GM20431 (cell line): ENCODE measurements around the gene TRAM2.

Source experiments
- in situ Hi-C: fragments of 300-500 bp; cut with MseI, MboI; formaldehyde crosslinking; loops from one replicate; pipeline ENCODE4 v1.15.0; 2020; ENCODE audit warnings: low sequenced_read_pairs; ENCODE audit not compliant: unreplicated experiment

TRAM2 gene

GRCh38 chr6:52574709-52575501, 2.0 kb downstream of the TRAM2 start:
- in situ Hi-C loops: loop anchor here (25.0 kb wide), 1 partner anchor 163 kb away; the partner anchor contains the start of gene EFHC1

- in situ Hi-C loops: no loop called here
Observed at GRCh38 chr6:52573295-52573694, 3.6 kb downstream of the TRAM2 start.

- in situ Hi-C loops: no loop called here
Observed at GRCh38 chr6:52572536-52572935, 4.3 kb downstream of the TRAM2 start.

GRCh38 chr6:52571099-52571755, 5.6 kb downstream of the TRAM2 start:
- in situ Hi-C loops: no loop called here

GRCh38 chr6:52570291-52570700, 6.6 kb downstream of the TRAM2 start:
- in situ Hi-C loops: no loop called here

DNA sequence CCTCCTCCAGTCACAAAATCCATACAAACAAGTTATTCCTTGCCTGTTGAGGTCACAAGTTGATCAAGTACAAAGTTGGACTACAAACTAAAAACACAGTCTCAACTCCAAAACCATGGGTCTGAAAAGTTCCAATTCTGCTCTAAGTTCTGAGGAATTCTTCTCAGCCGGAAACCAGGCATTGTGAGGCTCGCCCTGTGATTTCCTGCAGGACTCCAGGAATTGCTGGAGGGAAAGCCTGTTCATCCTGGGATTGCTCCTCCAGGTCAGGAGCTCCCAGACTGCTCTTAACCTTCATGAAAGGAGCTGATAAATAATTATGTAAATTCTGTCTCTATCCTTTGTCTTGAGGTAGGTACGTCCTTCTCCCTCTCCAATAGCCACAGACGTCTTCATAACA, 8.5 kb downstream of the TRAM2 start:
- in situ Hi-C loops: no loop called here

DNA sequence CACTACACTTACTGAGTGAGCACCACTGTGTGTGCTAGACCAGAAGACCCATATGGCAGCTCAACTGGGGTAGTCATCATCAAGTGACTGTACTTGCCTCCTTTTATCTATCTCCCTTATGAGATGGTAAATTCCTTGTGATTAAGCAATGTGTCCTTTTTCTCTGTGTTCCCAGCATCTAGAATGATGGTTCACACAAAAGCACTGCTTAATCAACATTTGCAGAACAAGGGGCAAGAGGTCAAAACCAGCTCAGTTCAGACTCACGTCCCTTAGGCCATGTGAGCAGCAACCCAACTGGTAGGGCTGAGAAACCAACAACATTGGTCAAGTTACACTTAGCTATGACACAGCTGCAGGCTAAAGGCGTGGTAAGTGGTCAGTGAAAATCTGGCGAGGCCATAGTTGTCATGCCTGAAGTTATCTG, 10.0 kb downstream of the TRAM2 start:
- in situ Hi-C loops: no loop called here

DNA sequence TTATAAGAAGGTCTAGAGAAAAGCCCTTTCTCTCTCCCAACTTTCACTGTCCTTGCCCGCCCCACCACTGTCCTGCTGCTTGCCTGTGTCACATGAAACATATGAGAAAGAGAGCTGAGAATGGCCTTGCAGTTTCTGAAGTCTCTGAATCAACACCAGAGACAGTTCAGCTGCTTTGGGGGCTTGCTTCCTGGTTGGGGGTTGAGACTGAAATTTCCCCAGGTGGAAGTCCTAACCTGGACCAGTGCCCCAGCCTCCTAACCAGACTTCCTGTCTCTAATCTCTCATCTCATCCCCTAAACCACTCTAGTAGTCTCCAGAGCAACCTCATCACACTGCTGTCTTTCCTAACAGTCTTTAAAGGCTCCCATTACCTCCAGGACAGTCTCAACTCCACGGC, 10.7 kb downstream of the TRAM2 start:
- in situ Hi-C loops: no loop called here

DNA sequence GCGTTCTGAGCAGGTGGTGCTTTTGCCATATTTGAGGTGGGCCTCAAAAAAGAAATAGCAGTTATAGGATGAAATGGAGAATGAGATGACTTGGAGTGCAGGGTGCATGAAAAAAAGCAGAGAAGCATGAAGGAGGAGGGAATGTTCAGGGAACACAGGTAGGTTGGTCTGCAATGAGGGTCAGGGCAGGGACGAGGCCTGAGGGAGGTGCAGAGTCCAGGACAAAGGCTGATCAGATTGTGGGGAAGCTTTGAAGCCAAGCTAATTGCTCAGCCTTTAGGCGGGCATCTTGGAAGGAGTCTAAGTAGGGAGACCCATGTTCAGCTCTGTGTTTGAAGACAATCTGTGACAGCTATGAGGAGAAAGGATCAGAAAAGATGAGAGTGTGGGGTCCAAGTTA, 12.0 kb downstream of the TRAM2 start:
- in situ Hi-C loops: no loop called here

GRCh38 chr6:52562911-52563310, 13.9 kb downstream of the TRAM2 start:
- in situ Hi-C loops: no loop called here

DNA sequence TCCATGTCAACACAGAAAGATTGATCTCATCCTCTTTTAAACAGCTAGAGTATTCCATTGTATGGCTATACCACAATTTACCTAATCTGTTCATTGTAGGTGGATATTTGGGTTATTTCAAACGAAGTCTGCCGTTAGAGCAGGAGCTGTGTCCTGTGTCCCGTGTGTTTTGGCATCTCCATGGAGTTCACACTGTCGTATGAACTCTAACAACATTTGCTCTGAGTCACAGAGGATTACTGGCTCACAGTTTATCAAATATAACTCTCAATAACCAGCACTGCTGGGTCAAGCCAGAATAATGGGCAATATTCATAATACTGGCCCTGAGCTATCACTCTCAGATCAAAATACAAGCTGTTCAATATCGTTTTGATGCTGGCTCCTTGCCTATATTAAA, 16.4 kb downstream of the TRAM2 start:
- in situ Hi-C loops: no loop called here

DNA sequence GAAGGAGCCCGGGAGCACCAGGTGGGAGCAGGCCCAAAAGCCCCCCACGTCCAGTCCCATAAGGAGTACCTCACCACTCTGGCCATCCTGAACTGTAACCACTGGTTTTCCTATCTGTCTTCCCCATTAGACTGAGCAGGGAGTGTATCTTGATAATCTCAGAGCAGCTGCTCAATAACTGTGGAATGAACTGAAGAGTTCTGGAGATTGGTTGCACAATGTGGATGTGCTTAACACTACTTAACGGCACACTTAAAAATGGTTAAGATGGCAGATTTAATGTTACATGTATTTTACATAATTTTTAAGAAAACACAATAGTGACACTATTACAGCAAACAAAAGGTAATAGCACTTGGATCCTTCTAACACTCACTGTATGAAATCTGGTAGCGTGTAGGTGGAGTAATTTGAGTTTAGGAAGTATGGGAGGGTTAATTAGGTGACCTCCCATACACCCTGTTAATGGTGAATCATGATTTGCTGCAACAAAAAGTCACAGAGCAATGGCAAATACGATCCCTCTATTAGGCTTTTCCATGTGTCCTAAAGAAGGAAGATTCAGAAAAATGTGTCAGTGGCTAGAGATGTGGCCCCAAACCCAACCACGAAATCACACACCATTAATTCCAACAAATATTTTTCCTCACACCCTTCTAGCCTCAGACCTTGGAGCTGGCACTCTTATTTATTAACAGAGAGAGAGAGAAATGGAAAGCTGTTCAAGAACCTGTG, 18.4 kb downstream of the TRAM2 start:
- in situ Hi-C loops: no loop called here

- in situ Hi-C loops: no loop called here
Observed at GRCh38 chr6:52557389-52558265, 19.2 kb downstream of the TRAM2 start.

DNA sequence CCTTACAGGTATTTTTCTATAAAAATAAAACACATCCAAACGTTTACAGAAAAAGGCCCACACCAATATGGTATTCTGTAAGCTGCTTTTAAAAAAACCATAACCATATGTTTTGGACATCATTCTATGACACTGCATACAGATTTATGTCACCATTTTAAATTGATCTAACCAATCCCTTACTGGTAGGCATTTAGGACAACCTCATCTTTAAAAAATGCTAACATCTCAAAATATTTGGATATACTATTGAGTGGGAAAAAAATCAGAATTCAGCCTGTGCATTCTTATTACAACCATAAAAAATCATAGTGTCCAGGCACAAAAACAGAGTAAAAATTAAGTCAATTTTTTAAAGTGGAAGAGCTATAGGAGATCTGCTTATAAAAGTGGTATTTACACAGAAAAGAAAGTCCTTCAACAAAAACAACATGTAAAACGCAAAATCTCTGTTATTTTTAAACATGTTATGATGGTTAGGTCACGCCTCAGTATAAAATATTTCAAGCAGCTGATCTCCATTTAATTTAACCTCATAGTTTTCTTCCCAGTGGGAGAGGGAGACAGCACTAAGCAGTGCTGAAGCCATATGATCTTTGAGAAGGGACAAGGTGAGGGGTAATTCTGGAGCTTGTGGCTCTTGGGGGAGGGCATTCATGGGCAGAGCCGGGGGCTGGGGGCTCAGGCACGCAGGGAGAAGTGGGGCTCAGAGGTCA, 21.2 kb downstream of the TRAM2 start:
- in situ Hi-C loops: no loop called here

DNA sequence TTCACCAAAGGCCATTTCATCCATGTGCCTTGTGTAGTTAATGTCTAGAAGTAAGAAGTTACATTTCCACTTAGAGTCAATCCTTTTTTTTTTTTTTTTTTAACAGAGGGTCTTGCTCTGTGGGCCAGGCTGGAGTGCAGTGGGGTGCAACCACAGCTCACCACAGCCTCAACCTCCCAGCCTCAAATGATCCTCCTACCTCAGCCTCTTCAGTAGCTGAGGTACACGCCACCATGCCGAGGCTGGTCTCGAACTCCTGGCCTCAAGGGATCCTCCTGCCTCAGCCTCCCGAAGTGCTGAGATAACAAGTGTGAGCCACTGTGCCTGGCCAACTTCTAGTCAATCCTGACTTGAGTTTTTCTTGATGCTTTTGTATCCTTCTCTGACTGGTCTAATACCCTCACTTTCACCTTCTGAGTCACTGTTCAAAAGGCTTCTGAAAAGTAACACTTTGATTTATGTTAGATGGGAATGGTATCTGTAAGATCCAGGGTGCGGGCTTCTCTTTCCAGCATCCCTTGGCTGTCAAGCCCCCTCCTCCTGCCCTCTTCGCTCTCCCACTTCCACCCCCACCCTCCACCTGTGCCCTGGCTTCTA, 22.1 kb downstream of the TRAM2 start:
- in situ Hi-C loops: no loop called here

GRCh38 chr6:52553719-52554118, 23.1 kb downstream of the TRAM2 start:
- in situ Hi-C loops: no loop called here

GRCh38 chr6:52553158-52553557, 23.7 kb downstream of the TRAM2 start:
- in situ Hi-C loops: no loop called here

DNA sequence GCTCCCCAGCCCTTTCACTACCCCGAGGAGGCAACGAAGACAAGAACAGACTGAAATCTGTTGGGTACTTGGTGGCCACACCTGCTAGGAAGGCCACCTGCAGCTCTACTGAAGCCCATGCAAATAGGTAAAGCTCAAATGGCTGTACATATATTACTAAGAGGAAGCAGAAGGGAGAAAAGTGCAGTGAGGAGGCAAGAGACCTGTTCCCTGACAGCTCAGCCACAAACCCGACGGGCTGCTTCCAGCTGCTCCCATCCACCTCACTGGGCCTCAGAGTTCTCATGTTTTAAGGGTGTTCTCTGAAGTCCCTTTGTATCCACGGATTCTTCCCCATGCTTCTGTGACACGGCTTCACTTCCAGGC, 24.6 kb downstream of the TRAM2 start:
- in situ Hi-C loops: no loop called here
